Natural killer cell (primary cell): ENCODE data around the gene NADK2. TPM values are rescaled to one million over a fixed set of nuclear protein-coding genes. Genes with fewer than 3 reads are reported as not detected.

Experiments
- ATAC-seq, 3 donors: fragments of 150-1000 bp in 2 of 3; fragments of 200-7000 bp in 1 of 3; cut with Tn5 transposase; 1 replicate in 1 of 3; 2 replicates in 2 of 3; pipeline ENCODE4 v1.10.0; 2021; ENCODE audit warnings: mild to moderate bottlenecking in 2 of 3, moderate library complexity in 2 of 3
- DNase-seq, 2 donors: peaks; one replicate each; pipeline versions ENCODE4 v3.0.0 to v3.0.0-alpha.2; 2013 to 2021; ENCODE audit warnings: mixed read lengths in 1 of 2
- H3K27ac ChIP-seq: one replicate; pipeline ENCODE4 v1.5.1; 2013; ENCODE audit warnings: mild to moderate bottlenecking, low read length
- H3K27me3 ChIP-seq: one replicate; pipeline ENCODE4 v1.6.1; 2013; ENCODE audit warnings: low read length; ENCODE audit not compliant: control insufficient read depth, insufficient read depth
- H3K36me3 ChIP-seq: one replicate; pipeline ENCODE4 v1.6.1; 2013; ENCODE audit warnings: low read length; ENCODE audit not compliant: control insufficient read depth, insufficient read depth
- H3K4me1 ChIP-seq: one replicate; pipeline ENCODE4 v1.6.1; 2013; ENCODE audit warnings: low read length; ENCODE audit not compliant: control insufficient read depth, insufficient read depth
- H3K4me3 ChIP-seq: one replicate; pipeline ENCODE4 v1.5.1; 2013; ENCODE audit warnings: low read length
- H3K9me3 ChIP-seq: one replicate; pipeline ENCODE4 v1.6.1; 2013; ENCODE audit warnings: low read length; ENCODE audit not compliant: control insufficient read depth, insufficient read depth
- H3K27ac Mint-ChIP-seq, 2 donors: one replicate each; pipeline ENCODE4 v1.8.0; 2022; ENCODE audit warnings: mild to moderate bottlenecking in 2 of 2, mixed read lengths in 2 of 2, moderate library complexity in 1 of 2
- H3K27me3 Mint-ChIP-seq, 2 donors: one replicate each; pipeline ENCODE4 v1.8.0; 2022; ENCODE audit warnings: low read depth in 2 of 2, mixed read lengths in 2 of 2
- H3K36me3 Mint-ChIP-seq: one replicate; pipeline ENCODE4 v1.8.0; 2022; ENCODE audit warnings: mixed read lengths
- H3K4me1 Mint-ChIP-seq, 2 donors: one replicate each; pipeline ENCODE4 v1.8.0; 2022; ENCODE audit warnings: mixed read lengths in 2 of 2
- H3K4me3 Mint-ChIP-seq: one replicate; pipeline ENCODE4 v1.8.0; 2022; ENCODE audit warnings: mild to moderate bottlenecking, moderate library complexity, mixed read lengths
- H3K9me3 Mint-ChIP-seq, 2 donors: one replicate each; pipeline ENCODE4 v1.8.0; 2022; ENCODE audit warnings: mixed read lengths in 2 of 2
- CTCF ChIP-seq: fragments of 200-600 bp; IDR thresholded peaks from one replicate; pipeline ENCODE4 v1.8.0; 2022; ENCODE audit warnings: antibody characterized with exemption
- WGBS: methylation state at CpG from one replicate; pipeline ENCODE4 v1.1.7; 2013; ENCODE audit warnings: missing lambda C conversion rate; ENCODE audit not compliant: insufficient coverage; 5-methylcytosine and 5-hydroxymethylcytosine counted together
- intact Hi-C: fragments of 100-400 bp; cut with micrococcal nuclease; formaldehyde crosslinking; loops from one replicate; pipeline ENCODE4 v1.14.2; 2022
- total RNA-seq, 4 donors: library from RNA; stranded (reverse); fragments of 120-200 nt in 1 of 4; gene quantifications; one replicate each; pipeline versions ENCODE4 v1.2.3 to v1.2.4, GENCODE V29; 2013 to 2022

The NADK2 gene
- total RNA-seq, 3 donors from 2014 or later (not counting 1 experiment from before 2014, with no cell fraction given): 13.1 to 16.2 (median 14.3) TPM

- no peaks in the 10 kb centered on the region for H3K4me1 ChIP-seq
- H3K27me3 ChIP-seq: no peaks in the 10 kb centered on the region
- peaks cover 31% of the 10 kb centered on the region for H3K36me3 ChIP-seq
- 59% methylated on average over 2 of the region's 2 CpGs for WGBS
- Mint-ChIP-seq H3K27ac (no peak overlapping the region), H3K4me3 (no peak overlapping the region), H3K27me3 (no peaks in the 10 kb centered on the region), H3K4me1 (peaks cover 49% of the 10 kb centered on the region in 2 donors), H3K36me3 (peaks cover 17% of the 10 kb centered on the region), H3K9me3 (no peaks in the 10 kb centered on the region)
- TF ChIP-seq CTCF: no peak
- H3K4me3 ChIP-seq: no peak overlapping the region
- intact Hi-C loops: no loop called here
- no peak overlapping the region for H3K27ac ChIP-seq
- ATAC-seq (no peak), DNase-seq (no peak)
- H3K9me3 ChIP-seq: no peaks in the 10 kb centered on the region
These were observed 83.6 kb downstream of the NADK2 start for GRCh38 chr5:36158144-36158543.

GRCh38 chr5:36156619-36157018, 85.1 kb downstream of the NADK2 start:
- Mint-ChIP-seq H3K27me3 (no peaks in the 10 kb centered on the region), H3K9me3 (no peaks in the 10 kb centered on the region), H3K4me3 (no peak overlapping the region), H3K4me1 (peaks cover 62 to 63% of the 10 kb centered on the region in 2 donors), H3K36me3 (peaks cover 17% of the 10 kb centered on the region), H3K27ac (no peak overlapping the region)
- Histone ChIP-seq H3K4me1 (peaks cover 9% of the 10 kb centered on the region), H3K27ac (no peak overlapping the region), H3K36me3 (peaks cover 30% of the 10 kb centered on the region), H3K27me3 (no peaks in the 10 kb centered on the region), H3K9me3 (no peaks in the 10 kb centered on the region), H3K4me3 (no peak overlapping the region)
- TF ChIP-seq CTCF: no peak
- intact Hi-C loops: no loop called here
- DNase-seq (no peak), ATAC-seq (no peak)
- 100% methylated on average over 1 of the region's 1 CpG for WGBS

- ATAC-seq (no peak), DNase-seq (no peak)
- Histone ChIP-seq H3K9me3 (no peaks in the 10 kb centered on the region), H3K4me3 (no peak overlapping the region), H3K4me1 (peaks cover 10% of the 10 kb centered on the region), H3K27ac (no peak overlapping the region), H3K36me3 (peaks cover 25% of the 10 kb centered on the region), H3K27me3 (no peaks in the 10 kb centered on the region)
- TF ChIP-seq CTCF: no peak
- intact Hi-C loops: no loop called here
- 94% methylated on average over 4 of the region's 4 CpGs for WGBS
- H3K9me3 Mint-ChIP-seq: no peaks in the 10 kb centered on the region
- H3K4me3 Mint-ChIP-seq: no peak overlapping the region
- H3K36me3 Mint-ChIP-seq: peaks cover 17% of the 10 kb centered on the region
- H3K4me1 Mint-ChIP-seq: peaks cover 67 to 68% of the 10 kb centered on the region in 2 donors
- no peak overlapping the region for H3K27ac Mint-ChIP-seq
- no peaks in the 10 kb centered on the region for H3K27me3 Mint-ChIP-seq
These were observed 85.6 kb downstream of the NADK2 start for GRCh38 chr5:36156121-36156601.

- Histone ChIP-seq H3K4me3 (no peak overlapping the region), H3K27me3 (no peaks in the 10 kb centered on the region), H3K9me3 (no peaks in the 10 kb centered on the region), H3K4me1 (peaks cover 14% of the 10 kb centered on the region), H3K27ac (no peak overlapping the region), H3K36me3 (peaks cover 22% of the 10 kb centered on the region)
- peaks cover 17% of the 10 kb centered on the region for H3K36me3 Mint-ChIP-seq
- intact Hi-C loops: no loop called here
- no peaks in the 10 kb centered on the region for H3K27me3 Mint-ChIP-seq
- ATAC-seq (no peak), DNase-seq (no peak)
- H3K4me1 Mint-ChIP-seq: peaks cover 74 to 77% of the 10 kb centered on the region in 2 donors
- H3K4me3 Mint-ChIP-seq: no peak overlapping the region
- no peak overlapping the region for H3K27ac Mint-ChIP-seq
- H3K9me3 Mint-ChIP-seq: no peaks in the 10 kb centered on the region
- 96% methylated on average over 7 of the region's 7 CpGs for WGBS
- no peak for TF ChIP-seq CTCF
These were observed 86.4 kb downstream of the NADK2 start for GRCh38 chr5:36155291-36155690.
